PFSK-1 (cell line): Measurements from ENCODE around the gene MAFG.

Experiments used
- POLR2AphosphoS5 ChIP-seq: IDR thresholded peaks from 2 replicates; pipeline ENCODE4 v1.6.1; 2012; ENCODE audit warnings: low read depth, mild to moderate bottlenecking, control low read depth, low read length, moderate library complexity
- SIN3A ChIP-seq: IDR thresholded peaks from 2 replicates; pipeline ENCODE4 v1.6.1; 2012; ENCODE audit warnings: mild to moderate bottlenecking, low read length, moderate library complexity, borderline replicate concordance; ENCODE audit not compliant: insufficient read depth

DNA sequence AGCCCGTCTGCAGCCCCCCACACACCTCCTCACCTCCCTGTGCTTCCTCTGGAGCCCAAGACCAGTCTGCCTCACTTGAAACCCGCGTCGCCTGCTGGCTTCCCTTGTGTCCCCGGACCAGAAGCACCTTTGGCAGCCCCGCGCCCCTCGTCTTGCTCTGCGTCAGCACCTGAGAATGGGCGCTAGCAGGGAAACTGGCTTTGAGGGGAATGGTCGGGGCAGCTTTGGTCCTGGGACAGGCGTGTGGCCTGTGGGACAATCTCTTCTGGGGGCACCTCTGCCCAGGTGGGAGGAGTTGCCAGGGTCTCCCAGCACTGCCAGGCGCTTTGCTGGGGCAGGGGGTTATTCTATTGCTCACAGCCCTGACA, 3.6 kb upstream of the MAFG start:
- no peak for TF ChIP-seq POLR2AphosphoS5
- TF ChIP-seq SIN3A = no peak
